HG03442 (cell line): Measurements from ENCODE around the gene NPRL2.

Source experiments
- ATAC-seq: cut with Tn5 transposase; IDR thresholded peaks from one replicate; pipeline ENCODE4 v1.9.1; 2021; ENCODE audit warnings: mild to moderate bottlenecking, moderate library complexity; ENCODE audit not compliant: unreplicated experiment

The NPRL2 gene

GRCh38 chr3:50373146-50374051 lies 22.8 kb upstream of the NPRL2 start:
- no peak for ATAC-seq

GRCh38 chr3:50372349-50372748 lies 21.8 kb upstream of the NPRL2 start:
- no peak for ATAC-seq

GRCh38 chr3:50371133-50371685 lies 20.6 kb upstream of the NPRL2 start:
- ATAC-seq = no peak

GRCh38 chr3:50370594-50370993 lies 20.0 kb upstream of the NPRL2 start:
- ATAC-seq = no peak

GRCh38 chr3:50369012-50369670 lies 18.6 kb upstream of the NPRL2 start:
- ATAC-seq = no peak

- no peak for ATAC-seq
These were observed 15.3 kb upstream of the NPRL2 start for GRCh38 chr3:50365842-50366220.

- ATAC-seq = peak; percentile 80
These were observed 14.7 kb upstream of the NPRL2 start for GRCh38 chr3:50365080-50365841.

GRCh38 chr3:50364573-50365079 lies 14.1 kb upstream of the NPRL2 start:
- ATAC-seq = peak; percentile 4

- peak; percentile 6 for ATAC-seq
These were observed 9.2 kb upstream of the NPRL2 start for GRCh38 chr3:50359760-50360110.

GRCh38 chr3:50358911-50359759 lies 8.6 kb upstream of the NPRL2 start, which contains the start of gene TMEM115:
TSS of gene TMEM115 (minus strand) at chr3:50359521. CDS start at chr3:50359063, 458 bp downstream.
- peak; percentile 98 for ATAC-seq

GRCh38 chr3:50358355-50358910 lies 7.9 kb upstream of the NPRL2 start:
- ATAC-seq = no peak

- no peak for ATAC-seq
These were observed 6.9 kb upstream of the NPRL2 start for GRCh38 chr3:50357481-50357880.

GRCh38 chr3:50356553-50356952 lies 6.0 kb upstream of the NPRL2 start:
- ATAC-seq = no peak

- ATAC-seq = no peak
These were observed 5.4 kb upstream of the NPRL2 start for GRCh38 chr3:50355829-50356552.

- no peak for ATAC-seq
These were observed 4.3 kb upstream of the NPRL2 start for GRCh38 chr3:50354850-50355249.

- no peak for ATAC-seq
These were observed 3.7 kb upstream of the NPRL2 start for GRCh38 chr3:50354186-50354764.

- no peak for ATAC-seq
These were observed 2.9 kb upstream of the NPRL2 start for GRCh38 chr3:50353245-50354004.

GRCh38 chr3:50352781-50353180 lies 2.2 kb upstream of the NPRL2 start:
- no peak for ATAC-seq
